Naive thymus-derived CD4-positive, alpha-beta T cell (primary cell): ENCODE results near the gene DMAC2. TPM values are rescaled to one million over a fixed set of nuclear protein-coding genes. Genes with fewer than 3 reads are reported as not detected.

Experiments
- ATAC-seq: fragments of 150-1000 bp; cut with Tn5 transposase; 2 replicates; pipeline ENCODE4 v1.10.0; 2021; ENCODE audit warnings: mild to moderate bottlenecking, moderate library complexity
- CTCF ChIA-PET: fragments of 350-600 bp; sonication (Branson Sonifier 250); formaldehyde crosslinking; loops from one replicate; lab custom pipeline; 2021; ENCODE audit warnings: antibody characterized with exemption; lab: Charles Lee
- POLR2A ChIA-PET: fragments of 350-600 bp; sonication (Branson Sonifier 250); formaldehyde crosslinking; loops from one replicate; lab custom pipeline; 2021; ENCODE audit warnings: antibody characterized with exemption, inconsistent platforms; lab: Charles Lee
- DNase-seq, 9 donors: peaks; one replicate each; pipeline versions ENCODE4 v3.0.0 to v3.0.0-alpha.2; 2020 to 2022; ENCODE audit warnings: mixed read lengths in 1 of 9
- H3K27ac ChIP-seq: one replicate; pipeline ENCODE4 v1.7.0; 2013; ENCODE audit warnings: mild to moderate bottlenecking, low read depth, low read length, moderate library complexity
- H3K27me3 ChIP-seq, 2 donors: one replicate each; pipeline ENCODE4 v1.7.0; 2013; ENCODE audit warnings: low read length in 2 of 2, mild to moderate bottlenecking in 2 of 2, moderate library complexity in 2 of 2; ENCODE audit not compliant: control insufficient read depth in 2 of 2, insufficient read depth in 2 of 2
- H3K36me3 ChIP-seq, 3 experiments: 1 replicate in 2 of 3; 2 replicates in 1 of 3; pipeline ENCODE4 v1.7.0; 2013; ENCODE audit warnings: low read length in 3 of 3, mild to moderate bottlenecking in 3 of 3, moderate library complexity in 1 of 3; ENCODE audit not compliant: insufficient read depth in 3 of 3, control insufficient read depth in 2 of 3
- H3K4me1 ChIP-seq, 2 donors: one replicate each; pipeline ENCODE4 v1.7.0; 2013; ENCODE audit warnings: low read length in 2 of 2, mild to moderate bottlenecking in 2 of 2, moderate library complexity in 1 of 2; ENCODE audit not compliant: control insufficient read depth in 2 of 2, insufficient read depth in 2 of 2
- H3K4me3 ChIP-seq: 2 replicates; pipeline ENCODE4 v1.7.0; 2013; ENCODE audit warnings: mild to moderate bottlenecking, low read length
- H3K9me3 ChIP-seq, 3 experiments: 1 replicate in 2 of 3; 2 replicates in 1 of 3; pipeline ENCODE4 v1.7.0; 2013; ENCODE audit warnings: low read length in 3 of 3; ENCODE audit not compliant: control insufficient read depth in 2 of 3
- H3K27ac Mint-ChIP-seq, 9 donors: one replicate each; pipeline ENCODE4 v1.8.0; 2020 to 2022; ENCODE audit warnings: mixed read lengths in 9 of 9, mild to moderate bottlenecking in 8 of 9, moderate library complexity in 5 of 9, inconsistent platforms in 2 of 9
- H3K27me3 Mint-ChIP-seq, 5 donors: one replicate each; pipeline ENCODE4 v1.8.0; 2021 to 2022; ENCODE audit warnings: mixed read lengths in 5 of 5, mild to moderate bottlenecking in 1 of 5
- H3K36me3 Mint-ChIP-seq, 5 donors: one replicate each; pipeline ENCODE4 v1.8.0; 2020 to 2022; ENCODE audit warnings: mixed read lengths in 5 of 5, mild to moderate bottlenecking in 3 of 5, inconsistent platforms in 1 of 5
- H3K4me1 Mint-ChIP-seq, 7 donors: one replicate each; pipeline ENCODE4 v1.8.0; 2020 to 2022; ENCODE audit warnings: mixed read lengths in 7 of 7, mild to moderate bottlenecking in 3 of 7, inconsistent platforms in 1 of 7
- H3K4me3 Mint-ChIP-seq, 10 donors: one replicate each; pipeline ENCODE4 v1.8.0; 2020 to 2022; ENCODE audit warnings: mild to moderate bottlenecking in 10 of 10, mixed read lengths in 10 of 10, moderate library complexity in 6 of 10, inconsistent platforms in 2 of 10
- H3K9me3 Mint-ChIP-seq, 11 donors: one replicate each; pipeline ENCODE4 v1.8.0; 2020 to 2022; ENCODE audit warnings: mixed read lengths in 11 of 11, mild to moderate bottlenecking in 4 of 11, inconsistent platforms in 1 of 11, moderate library complexity in 1 of 11
- intact Hi-C, 2 donors: fragments of 100-400 bp; cut with micrococcal nuclease; formaldehyde crosslinking; loops; one replicate each; pipeline ENCODE4 v1.15.1; 2023
- polyA plus RNA-seq, 2 donors: library from polyadenylated mRNA; unstranded; fragments of 300-500 nt; fragmentation: Illumina TruSeq; gene quantifications; one replicate each; pipeline ENCODE4 v1.2.3, GENCODE V29; 2021
- total RNA-seq, 6 experiments: library from RNA in 5 of 6; stranded (reverse) in 5 of 6; gene quantifications; 1 replicate in 5 of 6; 2 replicates in 1 of 6; pipeline ENCODE4 v1.2.3 and lab custom pipeline; 2021 to 2026

Gene DMAC2
- total and polyA plus RNA-seq, 7 experiments from 2014 or later = 22.2 to 53.7 (median 26.8) TPM

GRCh38 chr19:41431426-41432386, 8.0 kb downstream of the DMAC2 start:
- H3K27me3 ChIP-seq = no peaks in the 10 kb centered on the region
- Mint-ChIP-seq H3K27me3 (no peaks in the 10 kb centered on the region), H3K4me3 (no peak overlapping the region), H3K9me3 (no peaks in the 10 kb centered on the region), H3K27ac (peak overlapping the region in 4 of 9 donors; percentile 11 to 78 (median 26)), H3K36me3 (peaks cover 0 to 21% (median 8%) of the 10 kb centered on the region in 5 donors), H3K4me1 (peaks cover 7 to 38% (median 31%) of the 10 kb centered on the region in 7 donors)
- no peak for ATAC-seq
- H3K36me3 ChIP-seq = peaks cover 0 to 40% (median 8%) of the 10 kb centered on the region in 3 experiments
- H3K9me3 ChIP-seq = no peaks in the 10 kb centered on the region
- H3K4me3 ChIP-seq = no peak overlapping the region
- POLR2A ChIA-PET = interaction anchor here (0.9 kb wide), 1 partner anchor 132 kb away, joined by 3 read pairs; no protein-coding TSS in a partner anchor
- no peak overlapping the region for H3K27ac ChIP-seq
- CTCF ChIA-PET = interaction anchor here (1.9 kb wide), 1 partner anchor 8 kb away, joined by 5 read pairs; the partner anchor contains the start of gene DMAC2
- DNase-seq = no peak
- intact Hi-C loops = loop anchor here in 1 of 2 donors (10.0 kb wide), 1 partner anchor 117 kb away; the partner anchor contains the start of gene CCDC97
- H3K4me1 ChIP-seq = peaks cover 6 to 9% of the 10 kb centered on the region in 2 donors

GRCh38 chr19:41430922-41431321, 8.8 kb downstream of the DMAC2 start:
- H3K4me1 ChIP-seq = peaks cover 6 to 9% of the 10 kb centered on the region in 2 donors
- ATAC-seq = no peak
- H3K27ac Mint-ChIP-seq = peak overlapping the region in 2 of 9 donors; percentile 11 to 14
- no peaks in the 10 kb centered on the region for H3K9me3 ChIP-seq
- H3K36me3 ChIP-seq = peaks cover 0 to 38% (median 8%) of the 10 kb centered on the region in 3 experiments
- H3K4me3 ChIP-seq = no peak overlapping the region
- H3K27ac ChIP-seq = no peak overlapping the region
- no peak overlapping the region for H3K4me3 Mint-ChIP-seq
- H3K27me3 Mint-ChIP-seq = no peaks in the 10 kb centered on the region
- peaks cover 7 to 39% (median 27%) of the 10 kb centered on the region in 7 donors for H3K4me1 Mint-ChIP-seq
- ChIA-PET CTCF (interaction anchor here (1.9 kb wide), 1 partner anchor 9 kb away, joined by 5 read pairs; the partner anchor contains the start of gene DMAC2), POLR2A (interaction anchor here (0.6 to 0.9 kb wide), 2 partner anchors 74 to 133 kb away, joined by 3 read pairs; no protein-coding TSS in a partner anchor)
- intact Hi-C loops = loop anchor here in 1 of 2 donors (10.0 kb wide), 1 partner anchor 116 kb away; the partner anchor contains the start of gene CCDC97
- H3K27me3 ChIP-seq = no peaks in the 10 kb centered on the region
- H3K9me3 Mint-ChIP-seq = no peaks in the 10 kb centered on the region
- DNase-seq = no peak
- H3K36me3 Mint-ChIP-seq = peaks cover 0 to 13% (median 8%) of the 10 kb centered on the region in 5 donors

GRCh38 chr19:41428481-41428859, 11.2 kb downstream of the DMAC2 start:
- H3K36me3 ChIP-seq = peaks cover 0 to 57% (median 8%) of the 10 kb centered on the region in 3 experiments
- peaks cover 6 to 9% of the 10 kb centered on the region in 2 donors for H3K4me1 ChIP-seq
- peak overlapping the region in 9 of 10 donors; percentile 30 to 98 (median 89) for H3K4me3 Mint-ChIP-seq
- ChIA-PET POLR2A (interaction anchor here (0.9 to 3.4 kb wide), 2 partner anchors 9 to 10 kb away, joined by 3 to 14 read pairs; partner anchors contain the start of gene DMAC2), CTCF (interaction anchor here (1.0 to 1.3 kb wide), 3 partner anchors 11 to 72 kb away, joined by 3 to 4 read pairs (median 3); partner anchors contain the start of genes B9D2 and DMAC2)
- H3K4me1 Mint-ChIP-seq = peaks cover 7 to 34% (median 28%) of the 10 kb centered on the region in 7 donors
- H3K27ac Mint-ChIP-seq = peak overlapping the region in 7 of 9 donors; percentile 23 to 96 (median 92)
- no peaks in the 10 kb centered on the region for H3K9me3 Mint-ChIP-seq
- H3K4me3 ChIP-seq = peak overlapping the region; percentile 26
- DNase-seq (no peak), ATAC-seq (no peak)
- H3K36me3 Mint-ChIP-seq = peaks cover 0 to 13% (median 8%) of the 10 kb centered on the region in 5 donors
- no peaks in the 10 kb centered on the region for H3K9me3 ChIP-seq
- H3K27me3 Mint-ChIP-seq = no peaks in the 10 kb centered on the region
- no peaks in the 10 kb centered on the region for H3K27me3 ChIP-seq
- intact Hi-C loops = no loop called here
- H3K27ac ChIP-seq = peak overlapping the region; percentile 70

GRCh38 chr19:41427647-41428480, 11.8 kb downstream of the DMAC2 start:
- Mint-ChIP-seq H3K4me3 (peak overlapping the region; percentile 80 to 98 (median 89)), H3K36me3 (peaks cover 0 to 13% (median 8%) of the 10 kb centered on the region in 5 donors), H3K4me1 (peaks cover 7 to 34% (median 28%) of the 10 kb centered on the region in 7 donors), H3K27ac (peak overlapping the region; percentile 86 to 96 (median 91)), H3K9me3 (no peaks in the 10 kb centered on the region), H3K27me3 (no peaks in the 10 kb centered on the region)
- Histone ChIP-seq H3K27ac (peak overlapping the region; percentile 70), H3K4me1 (peaks cover 6 to 9% of the 10 kb centered on the region in 2 donors), H3K27me3 (no peaks in the 10 kb centered on the region), H3K9me3 (no peaks in the 10 kb centered on the region), H3K36me3 (peaks cover 0 to 55% (median 10%) of the 10 kb centered on the region in 3 experiments), H3K4me3 (peak overlapping the region; percentile 26)
- ChIA-PET POLR2A (interaction anchor here (0.6 to 3.4 kb wide), 3 partner anchors 9 to 73 kb away, joined by 3 to 14 read pairs (median 3); partner anchors contain the start of gene DMAC2), CTCF (interaction anchor here (0.6 to 1.3 kb wide), 3 partner anchors 12 to 143 kb away, joined by 3 to 4 read pairs (median 3); partner anchors contain the start of gene DMAC2)
- intact Hi-C loops = loop anchor here in 1 of 2 donors (1.0 kb wide), 1 partner anchor 11 kb away; the partner anchor contains the start of gene DMAC2
- DNase-seq = peak in 6 of 9 donors; percentile 14 to 35 (median 18)
- ATAC-seq = peak; percentile 71

GRCh38 chr19:41426952-41427646, 12.6 kb downstream of the DMAC2 start, which contains the start of gene B3GNT8:
TSS of gene B3GNT8 (minus strand) at chr19:41427374. CDS start at chr19:41426778, 596 bp downstream.
- ChIA-PET CTCF (interaction anchor here (0.6 kb wide), 1 partner anchor 50 kb away, joined by 3 read pairs; no protein-coding TSS in a partner anchor), POLR2A (interaction anchor here (0.6 to 3.4 kb wide), 3 partner anchors 11 to 104 kb away, joined by 3 to 14 read pairs (median 3); partner anchors contain the start of gene DMAC2)
- Mint-ChIP-seq H3K4me3 (peak within 1 kb of the TSS; percentile 80 to 98 (median 89)), H3K36me3 (peaks cover 0 to 12% (median under 1%) of the 10 kb centered on the region in 5 donors), H3K27ac (peak within 1 kb of the TSS; percentile 86 to 96 (median 92)), H3K9me3 (no peaks in the 10 kb centered on the region), H3K4me1 (peaks cover 7 to 34% (median 28%) of the 10 kb centered on the region in 7 donors), H3K27me3 (no peaks in the 10 kb centered on the region)
- Histone ChIP-seq H3K27ac (peak within 1 kb of the TSS; percentile 70), H3K4me1 (peaks cover 6 to 9% of the 10 kb centered on the region in 2 donors), H3K4me3 (peak within 1 kb of the TSS; percentile 26), H3K9me3 (no peaks in the 10 kb centered on the region), H3K36me3 (peaks cover 0 to 55% (median 13%) of the 10 kb centered on the region in 3 experiments), H3K27me3 (no peaks in the 10 kb centered on the region)
- ATAC-seq (peak; percentile 55), DNase-seq (peak in 3 of 9 donors; percentile 15 to 48 (median 40))
- intact Hi-C loops = loop anchor here in 1 of 2 donors (1.0 kb wide), 1 partner anchor 12 kb away; the partner anchor contains the start of gene DMAC2
